ENCODE results near the gene PLEKHA1. TPM values are rescaled to one million over a fixed set of nuclear protein-coding genes. Genes with fewer than 3 reads are reported as not detected.

PLEKHA1 gene
- total RNA-seq, 4 donors from 2014 or later, result 51.4 to 101 (median 62.1) TPM

- H3K9me3 ChIP-seq, result no peaks in the 10 kb centered on the region
- TF ChIP-seq POLR2AphosphoS5 (IDR thresholded peaks at IDR 0.05), result no peak
- no peak for TF ChIP-seq POLR2A (IDR thresholded peaks at IDR 0.05; ENCODE audit: low read depth)
- TF ChIP-seq CTCF (IDR thresholded peaks at IDR 0.05), result no peak
- TF ChIP-seq EP300 (IDR thresholded peaks at IDR 0.05), result no peak
- H3K4me3 ChIP-seq, result no peak overlapping the region
- H3K36me3 ChIP-seq, result no peaks in the 10 kb centered on the region
- no peak for DNase-seq (ENCODE audit: extremely low spot score)
- no peak overlapping the region for H3K27ac ChIP-seq (replicated peaks in 1 of 4)
- no peaks in the 10 kb centered on the region for H3K27me3 ChIP-seq
- peaks cover 20 to 44% (median 37%) of the 10 kb centered on the region in 4 donors for H3K4me1 ChIP-seq
- intact Hi-C loops (cut with DNase I), result loop anchor here (5.0 kb wide), 1 partner anchor 37 kb away; no protein-coding TSS in a partner anchor
- 91% methylated on average over 4 of the region's 4 CpGs for WGBS
Measured at GRCh38 chr10:122380703-122381102, 6.2 kb downstream of the PLEKHA1 start.

- DNase-seq (ENCODE audit: extremely low spot score), result no peak
- WGBS, result 100% methylated on average over 2 of the region's 2 CpGs
- TF ChIP-seq POLR2AphosphoS5 (IDR thresholded peaks at IDR 0.05), result no peak
- no peak for TF ChIP-seq POLR2A (IDR thresholded peaks at IDR 0.05; ENCODE audit: low read depth)
- TF ChIP-seq EP300 (IDR thresholded peaks at IDR 0.05), result no peak
- no peak for TF ChIP-seq CTCF (IDR thresholded peaks at IDR 0.05)
- no peaks in the 10 kb centered on the region for H3K27me3 ChIP-seq
- H3K4me3 ChIP-seq, result no peak overlapping the region
- peaks cover 20 to 38% (median 27%) of the 10 kb centered on the region in 4 donors for H3K4me1 ChIP-seq
- intact Hi-C loops (cut with DNase I), result loop anchor here (5.0 kb wide), 1 partner anchor 36 kb away; no protein-coding TSS in a partner anchor
- no peaks in the 10 kb centered on the region for H3K9me3 ChIP-seq
- H3K27ac ChIP-seq (replicated peaks in 1 of 4), result no peak overlapping the region
- H3K36me3 ChIP-seq, result no peaks in the 10 kb centered on the region
Measured at GRCh38 chr10:122381680-122382079, 7.2 kb downstream of the PLEKHA1 start.

GRCh38 chr10:122386514-122386913, 12.0 kb downstream of the PLEKHA1 start:
- no peak overlapping the region for H3K4me3 ChIP-seq
- 78% methylated on average over 2 of the region's 2 CpGs for WGBS
- no peaks in the 10 kb centered on the region for H3K9me3 ChIP-seq
- no peak overlapping the region for H3K27ac ChIP-seq (replicated peaks in 1 of 4)
- intact Hi-C loops (cut with DNase I), result no loop called here
- H3K36me3 ChIP-seq, result peaks cover 0 to 5% (median 0%) of the 10 kb centered on the region in 4 donors
- H3K4me1 ChIP-seq, result peaks cover 0 to 18% (median 6%) of the 10 kb centered on the region in 4 donors
- no peaks in the 10 kb centered on the region for H3K27me3 ChIP-seq
- DNase-seq (ENCODE audit: extremely low spot score), result no peak
- TF ChIP-seq POLR2AphosphoS5 (IDR thresholded peaks at IDR 0.05) (no peak), EP300 (IDR thresholded peaks at IDR 0.05) (no peak), CTCF (IDR thresholded peaks at IDR 0.05) (no peak), POLR2A (IDR thresholded peaks at IDR 0.05; ENCODE audit: low read depth) (no peak)

DNA sequence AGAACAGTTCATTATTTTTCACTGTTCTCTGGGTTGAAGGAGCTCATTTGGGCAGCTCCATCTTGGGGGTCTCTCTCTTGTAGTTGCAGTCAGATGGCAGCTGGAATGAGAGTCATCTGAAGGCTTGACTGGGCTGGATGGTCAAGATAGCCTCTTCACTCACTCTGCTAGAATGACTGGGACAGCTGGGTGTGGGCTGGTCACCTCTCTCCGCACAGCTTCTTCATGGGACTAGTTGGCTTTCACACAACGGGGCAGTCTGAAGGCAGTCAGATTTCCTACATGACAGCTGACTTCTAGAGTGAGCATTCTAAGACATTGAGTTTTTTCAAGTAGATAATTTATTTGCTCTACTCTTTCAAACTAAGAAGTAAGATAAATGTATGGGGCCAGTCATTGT, 13.1 kb downstream of the PLEKHA1 start:
- Histone ChIP-seq H3K4me1 (peaks cover 10 to 24% (median 14%) of the 10 kb centered on the region in 4 donors), H3K36me3 (peaks cover 0 to 5% (median 0%) of the 10 kb centered on the region in 4 donors), H3K4me3 (no peak overlapping the region), H3K9me3 (no peaks in the 10 kb centered on the region), H3K27ac (replicated peaks in 1 of 4) (no peak overlapping the region), H3K27me3 (no peaks in the 10 kb centered on the region)
- no peak for DNase-seq (ENCODE audit: extremely low spot score)
- TF ChIP-seq POLR2AphosphoS5 (IDR thresholded peaks at IDR 0.05) (no peak), EP300 (IDR thresholded peaks at IDR 0.05) (no peak), CTCF (IDR thresholded peaks at IDR 0.05) (no peak), POLR2A (IDR thresholded peaks at IDR 0.05; ENCODE audit: low read depth) (no peak)
- 98% methylated on average over 2 of the region's 2 CpGs for whole genome bisulfite sequencing
- intact Hi-C loops (cut with DNase I), result no loop called here
